Measurements from ENCODE around the gene ASCC3.

ASCC3 gene

DNA sequence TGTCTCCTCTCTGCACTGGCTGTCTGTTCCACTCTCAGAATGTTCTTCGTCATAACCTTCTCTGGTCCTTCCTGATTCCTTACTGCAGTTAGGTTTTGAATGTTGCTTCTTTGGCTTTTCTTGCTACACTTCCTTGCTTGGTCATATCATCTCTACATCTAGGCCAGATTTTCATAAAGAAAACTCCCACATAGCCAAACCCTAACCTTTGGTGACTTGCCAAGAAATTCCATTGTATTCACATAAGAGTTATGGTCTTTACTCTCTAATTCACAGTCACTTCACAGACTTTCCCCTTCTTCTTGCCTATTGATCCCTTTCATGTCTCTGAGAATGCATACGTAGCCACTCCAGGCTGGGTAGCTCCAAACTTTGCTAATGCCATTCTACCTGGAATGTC, 374.5 kb downstream of the ASCC3 start:
- Histone ChIP-seq H3K4me1 (ENCODE audit: control insufficient read depth, low read length) (no peaks in the 10 kb centered on the region), H3K27me3 (ENCODE audit: control insufficient read depth, low read length) (no peaks in the 10 kb centered on the region), H3K27ac (ENCODE audit: low read depth, low read length) (no peak overlapping the region), H3K4me2 (ENCODE audit: low read length) (no peak overlapping the region), H3K36me3 (ENCODE audit: control insufficient read depth, low read length) (peaks cover 11% of the 10 kb centered on the region), H3K9me2 (replicated peaks; ENCODE audit: control insufficient read depth, low read length) (no peaks in the 10 kb centered on the region), H4K20me1 (ENCODE audit: control insufficient read depth, insufficient read depth, low read depth, low read length) (no peaks in the 10 kb centered on the region), H3F3A (ENCODE audit: control insufficient read depth, insufficient read depth) (no peaks in the 10 kb centered on the region), H3K79me2 (ENCODE audit: control insufficient read depth, low read length) (no peaks in the 10 kb centered on the region), H3K4me3 (ENCODE audit: low read length) (no peak overlapping the region), H3K9me3 (ENCODE audit: control insufficient read depth, insufficient read depth, low read length) (no peaks in the 10 kb centered on the region)
- TF ChIP-seq EZH2phosphoT487 (IDR thresholded peaks at IDR 0.05; ENCODE audit: borderline replicate concordance, low read length): no peak
- TF ChIP-seq, protein P1, sequence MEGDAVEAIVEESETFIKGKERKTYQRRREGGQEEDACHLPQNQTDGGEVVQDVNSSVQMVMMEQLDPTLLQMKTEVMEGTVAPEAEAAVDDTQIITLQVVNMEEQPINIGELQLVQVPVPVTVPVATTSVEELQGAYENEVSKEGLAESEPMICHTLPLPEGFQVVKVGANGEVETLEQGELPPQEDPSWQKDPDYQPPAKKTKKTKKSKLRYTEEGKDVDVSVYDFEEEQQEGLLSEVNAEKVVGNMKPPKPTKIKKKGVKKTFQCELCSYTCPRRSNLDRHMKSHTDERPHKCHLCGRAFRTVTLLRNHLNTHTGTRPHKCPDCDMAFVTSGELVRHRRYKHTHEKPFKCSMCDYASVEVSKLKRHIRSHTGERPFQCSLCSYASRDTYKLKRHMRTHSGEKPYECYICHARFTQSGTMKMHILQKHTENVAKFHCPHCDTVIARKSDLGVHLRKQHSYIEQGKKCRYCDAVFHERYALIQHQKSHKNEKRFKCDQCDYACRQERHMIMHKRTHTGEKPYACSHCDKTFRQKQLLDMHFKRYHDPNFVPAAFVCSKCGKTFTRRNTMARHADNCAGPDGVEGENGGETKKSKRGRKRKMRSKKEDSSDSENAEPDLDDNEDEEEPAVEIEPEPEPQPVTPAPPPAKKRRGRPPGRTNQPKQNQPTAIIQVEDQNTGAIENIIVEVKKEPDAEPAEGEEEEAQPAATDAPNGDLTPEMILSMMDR (IDR thresholded peaks at IDR 0.05; ENCODE audit: low read depth, low read length, poor library complexity, severe bottlenecking): no peak

DNA sequence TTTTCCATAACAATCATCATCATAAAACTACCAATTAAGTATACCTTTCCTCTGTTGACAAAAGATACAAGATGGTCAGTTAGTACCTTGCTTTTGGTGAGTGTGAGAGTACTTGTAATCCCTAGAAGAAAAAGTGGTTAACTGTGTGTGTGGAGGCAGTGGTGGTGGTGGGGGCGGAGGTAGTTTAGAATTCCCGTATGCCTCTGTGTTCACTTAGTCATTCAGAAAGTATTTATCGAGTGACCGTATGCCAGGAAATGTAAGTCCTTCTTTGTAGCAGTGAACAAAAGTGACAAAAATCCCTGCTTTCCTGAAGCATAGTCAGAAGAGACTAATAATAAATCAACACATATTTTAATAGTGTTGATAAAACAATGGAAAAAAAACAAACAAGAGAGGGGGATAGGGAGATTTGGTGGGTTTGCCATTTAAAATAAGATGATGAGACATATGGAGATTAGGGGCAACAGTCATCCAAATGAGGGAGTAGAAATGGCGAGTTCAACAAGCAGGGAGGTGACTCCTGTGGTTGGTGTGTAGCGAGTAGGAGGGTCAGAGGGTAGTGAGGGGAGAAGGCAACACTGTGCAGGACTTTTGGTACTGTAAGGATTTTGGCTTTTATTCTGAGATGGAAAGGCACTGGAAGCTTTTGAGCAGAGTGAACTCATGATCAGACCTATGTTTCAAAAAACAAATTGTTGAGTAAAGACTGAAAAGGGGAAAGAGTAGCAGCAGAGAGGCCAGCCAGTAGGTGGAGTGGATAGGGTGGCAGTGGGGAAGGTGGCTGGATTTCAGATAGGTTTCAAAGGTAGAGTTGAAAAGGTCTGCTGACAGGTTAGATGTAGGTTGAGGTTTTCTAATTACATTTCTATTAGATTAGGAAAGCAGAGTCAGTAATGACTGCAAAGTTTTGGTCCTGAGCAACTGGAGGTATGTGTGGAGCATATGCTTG, 376.1 kb downstream of the ASCC3 start:
- Histone ChIP-seq H3K27me3 (ENCODE audit: control insufficient read depth, low read length) (no peaks in the 10 kb centered on the region), H3K4me2 (ENCODE audit: low read length) (no peak overlapping the region), H3K9me2 (replicated peaks; ENCODE audit: control insufficient read depth, low read length) (no peaks in the 10 kb centered on the region), H3K79me2 (ENCODE audit: control insufficient read depth, low read length) (no peaks in the 10 kb centered on the region), H3K27ac (ENCODE audit: low read depth, low read length) (no peak overlapping the region), H3K9me3 (ENCODE audit: control insufficient read depth, insufficient read depth, low read length) (no peaks in the 10 kb centered on the region), H3F3A (ENCODE audit: control insufficient read depth, insufficient read depth) (no peaks in the 10 kb centered on the region), H4K20me1 (ENCODE audit: control insufficient read depth, insufficient read depth, low read depth, low read length) (no peaks in the 10 kb centered on the region), H3K4me3 (ENCODE audit: low read length) (no peak overlapping the region), H3K4me1 (ENCODE audit: control insufficient read depth, low read length) (no peaks in the 10 kb centered on the region), H3K36me3 (ENCODE audit: control insufficient read depth, low read length) (peaks cover 6% of the 10 kb centered on the region)
- TF ChIP-seq, protein P1 (IDR thresholded peaks at IDR 0.05; ENCODE audit: low read depth, low read length, poor library complexity, severe bottlenecking): no peak
- TF ChIP-seq EZH2phosphoT487 (IDR thresholded peaks at IDR 0.05; ENCODE audit: borderline replicate concordance, low read length): no peak

DNA sequence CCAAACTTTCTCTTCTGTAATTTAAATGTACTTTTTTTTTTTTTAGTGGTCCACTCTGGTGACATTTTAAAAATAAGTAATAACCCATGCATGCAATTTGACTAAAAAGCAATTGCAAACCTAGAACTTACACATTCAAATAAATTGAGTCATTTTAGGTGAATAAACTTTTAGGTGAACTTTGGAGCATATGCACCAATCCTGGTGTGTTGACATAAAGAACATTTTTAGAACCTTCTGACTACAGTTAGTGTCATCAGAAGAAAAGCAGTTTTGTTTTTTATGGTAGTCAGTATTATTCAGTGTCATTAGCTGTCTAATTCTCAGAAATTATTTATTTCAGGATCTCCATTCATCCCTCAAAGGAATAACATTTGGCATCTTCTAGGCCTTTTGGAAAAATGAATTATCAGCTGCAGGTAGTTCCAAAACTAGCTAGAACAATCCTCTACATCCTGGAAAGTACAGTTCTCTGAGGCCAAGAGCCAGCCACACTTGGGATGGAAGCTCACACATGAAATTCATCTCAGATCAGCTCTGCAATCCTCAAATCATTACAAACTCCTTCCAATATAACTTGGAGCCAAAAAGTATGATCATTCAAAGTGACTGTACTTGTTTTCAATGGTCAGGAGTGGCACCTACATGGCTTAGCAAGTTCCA, 378.0 kb downstream of the ASCC3 start:
- Histone ChIP-seq H4K20me1 (ENCODE audit: control insufficient read depth, insufficient read depth, low read depth, low read length) (no peaks in the 10 kb centered on the region), H3K9me2 (replicated peaks; ENCODE audit: control insufficient read depth, low read length) (no peaks in the 10 kb centered on the region), H3K27me3 (ENCODE audit: control insufficient read depth, low read length) (no peaks in the 10 kb centered on the region), H3K9me3 (ENCODE audit: control insufficient read depth, insufficient read depth, low read length) (no peaks in the 10 kb centered on the region), H3K4me2 (ENCODE audit: low read length) (no peak overlapping the region), H3F3A (ENCODE audit: control insufficient read depth, insufficient read depth) (no peaks in the 10 kb centered on the region), H3K4me1 (ENCODE audit: control insufficient read depth, low read length) (no peaks in the 10 kb centered on the region), H3K36me3 (ENCODE audit: control insufficient read depth, low read length) (no peaks in the 10 kb centered on the region), H3K4me3 (ENCODE audit: low read length) (no peak overlapping the region), H3K79me2 (ENCODE audit: control insufficient read depth, low read length) (no peaks in the 10 kb centered on the region), H3K27ac (ENCODE audit: low read depth, low read length) (no peak overlapping the region)
- no peak for TF ChIP-seq EZH2phosphoT487 (IDR thresholded peaks at IDR 0.05; ENCODE audit: borderline replicate concordance, low read length)
- TF ChIP-seq, protein P1 (IDR thresholded peaks at IDR 0.05; ENCODE audit: low read depth, low read length, poor library complexity, severe bottlenecking): no peak

Measured in DOHH2 (cell line).